Measurements from ENCODE around the gene EIF5AL1.
"Not testable (repeated sequence)": the region's sequence is repeated elsewhere in the genome, so short reads cannot be mapped to it uniquely, and the experiment has no call there.

DNA sequence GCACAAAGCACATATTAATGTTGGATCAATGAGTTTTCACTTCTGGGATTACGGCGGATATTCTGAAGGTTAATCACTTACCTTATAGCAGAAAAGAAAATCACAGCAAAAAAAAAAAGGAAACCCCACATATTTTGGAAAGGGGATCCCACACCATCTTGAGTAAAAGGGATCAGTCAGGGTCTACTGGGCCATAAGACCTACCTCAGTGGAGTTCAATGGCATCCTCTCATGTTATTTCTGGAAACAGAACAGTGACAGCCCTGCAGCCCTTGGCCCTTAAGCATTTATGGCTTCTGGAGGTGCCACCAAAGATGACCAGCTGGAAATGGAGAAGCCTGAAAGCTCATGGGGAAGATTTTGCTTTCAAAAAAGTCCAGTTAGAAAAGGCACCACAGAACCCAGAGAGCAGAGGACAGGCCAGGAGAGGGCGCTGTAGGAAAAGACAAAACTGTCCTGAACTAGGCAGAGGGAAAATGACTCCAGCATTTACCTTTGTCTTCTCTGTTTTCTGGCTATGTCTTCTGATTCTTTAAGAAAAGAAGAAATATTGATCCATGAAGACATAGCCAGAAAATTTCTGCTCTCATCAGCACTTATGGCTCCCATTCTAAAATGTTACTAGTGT lies 2.9 kb upstream of the EIF5AL1 start:
- TF ChIP-seq, protein P1, sequence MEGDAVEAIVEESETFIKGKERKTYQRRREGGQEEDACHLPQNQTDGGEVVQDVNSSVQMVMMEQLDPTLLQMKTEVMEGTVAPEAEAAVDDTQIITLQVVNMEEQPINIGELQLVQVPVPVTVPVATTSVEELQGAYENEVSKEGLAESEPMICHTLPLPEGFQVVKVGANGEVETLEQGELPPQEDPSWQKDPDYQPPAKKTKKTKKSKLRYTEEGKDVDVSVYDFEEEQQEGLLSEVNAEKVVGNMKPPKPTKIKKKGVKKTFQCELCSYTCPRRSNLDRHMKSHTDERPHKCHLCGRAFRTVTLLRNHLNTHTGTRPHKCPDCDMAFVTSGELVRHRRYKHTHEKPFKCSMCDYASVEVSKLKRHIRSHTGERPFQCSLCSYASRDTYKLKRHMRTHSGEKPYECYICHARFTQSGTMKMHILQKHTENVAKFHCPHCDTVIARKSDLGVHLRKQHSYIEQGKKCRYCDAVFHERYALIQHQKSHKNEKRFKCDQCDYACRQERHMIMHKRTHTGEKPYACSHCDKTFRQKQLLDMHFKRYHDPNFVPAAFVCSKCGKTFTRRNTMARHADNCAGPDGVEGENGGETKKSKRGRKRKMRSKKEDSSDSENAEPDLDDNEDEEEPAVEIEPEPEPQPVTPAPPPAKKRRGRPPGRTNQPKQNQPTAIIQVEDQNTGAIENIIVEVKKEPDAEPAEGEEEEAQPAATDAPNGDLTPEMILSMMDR (IDR thresholded peaks at IDR 0.05) = not testable (repeated sequence)
- TF ChIP-seq POLR2A (IDR thresholded peaks at IDR 0.05) = not testable (repeated sequence)
